Gastroesophageal sphincter (tissue), 4 donors: Measurements from ENCODE around the gene C2orf76. TPM values are rescaled to one million over a fixed set of nuclear protein-coding genes. Genes with fewer than 3 reads are reported as not detected.
A peak's percentile ranks its signal among the peaks of the same experiment; 100 is the strongest.

ENCODE experiments used
- ATAC-seq: fragments of 150-250 bp; one replicate; pipeline ENCODE4 v1.9.1; 2016; ENCODE audit warnings: mild to moderate bottlenecking, moderate library complexity
- H3K27ac ChIP-seq, 4 donors: fragments of 200-600 bp; sonication (generic) in 3 of 4; 1 replicate in 3 of 4; 2 replicates in 1 of 4; pipeline ENCODE4 v1.5.1; 2016 to 2019
- H3K27me3 ChIP-seq: fragments of 200-600 bp; sonication (generic); one replicate; pipeline ENCODE4 v1.5.1; 2019
- H3K36me3 ChIP-seq, 2 donors: fragments of 200-600 bp; sonication (generic); one replicate each; pipeline ENCODE4 v1.5.1; 2019; ENCODE audit warnings: control low read depth in 1 of 2
- H3K4me1 ChIP-seq, 3 donors: fragments of 200-600 bp; sonication (generic); 1 replicate in 2 of 3; 2 replicates in 1 of 3; pipeline ENCODE4 v1.5.1; 2016 to 2019; ENCODE audit warnings: control low read depth in 2 of 3
- H3K4me3 ChIP-seq, 2 donors: fragments of 200-600 bp; sonication (generic); one replicate each; pipeline ENCODE4 v1.5.1; 2019; ENCODE audit warnings: mild to moderate bottlenecking in 1 of 2, moderate library complexity in 1 of 2
- H3K9me3 ChIP-seq, 3 donors: fragments of 200-600 bp; sonication (generic); one replicate each; pipeline ENCODE4 v1.5.1; 2017 to 2019; ENCODE audit warnings: control low read depth in 2 of 3
- EP300 ChIP-seq: sonication (generic); formaldehyde crosslinking; IDR thresholded peaks from one replicate; pipeline ENCODE4 v1.6.1; 2017; ENCODE audit warnings: antibody characterized with exemption, mild to moderate bottlenecking
- POLR2A ChIP-seq, 2 donors: fragments of 450-650 bp; IDR thresholded peaks; one replicate each; pipeline ENCODE4 v1.6.1; 2017; ENCODE audit warnings: antibody characterized with exemption in 2 of 2, mild to moderate bottlenecking in 2 of 2, moderate library complexity in 1 of 2
- POLR2AphosphoS5 ChIP-seq: sonication (generic); formaldehyde crosslinking; IDR thresholded peaks from one replicate; pipeline ENCODE4 v1.6.1; 2017; ENCODE audit warnings: antibody characterized with exemption
- WGBS, 2 donors: methylation state at CpG; one replicate each; pipeline ENCODE4 v1.1.5; 2018; ENCODE audit warnings: low coverage in 1 of 2; 5-methylcytosine and 5-hydroxymethylcytosine counted together
- total RNA-seq, 4 donors: library from RNA; depleted of rRNA; stranded (reverse); fragments of >200 nt; gene quantifications; one replicate each; pipeline ENCODE4 v1.1.0, GENCODE V29; 2016
- TF ChIP-seq, protein P1 (sequence below), 4 experiments: fragments of 200-600 bp in 2 of 4; fragments of 450-650 bp in 2 of 4; sonication (generic) in 1 of 4; IDR thresholded peaks; one replicate each; pipeline ENCODE4 v1.5.1; 2017 to 2019; ENCODE audit warnings: antibody characterized with exemption in 4 of 4, mild to moderate bottlenecking in 2 of 4, moderate library complexity in 2 of 4

Gene C2orf76
- total RNA-seq, 4 donors from 2014 or later: 9.2 to 17.3 (median 11.9) TPM

DNA sequence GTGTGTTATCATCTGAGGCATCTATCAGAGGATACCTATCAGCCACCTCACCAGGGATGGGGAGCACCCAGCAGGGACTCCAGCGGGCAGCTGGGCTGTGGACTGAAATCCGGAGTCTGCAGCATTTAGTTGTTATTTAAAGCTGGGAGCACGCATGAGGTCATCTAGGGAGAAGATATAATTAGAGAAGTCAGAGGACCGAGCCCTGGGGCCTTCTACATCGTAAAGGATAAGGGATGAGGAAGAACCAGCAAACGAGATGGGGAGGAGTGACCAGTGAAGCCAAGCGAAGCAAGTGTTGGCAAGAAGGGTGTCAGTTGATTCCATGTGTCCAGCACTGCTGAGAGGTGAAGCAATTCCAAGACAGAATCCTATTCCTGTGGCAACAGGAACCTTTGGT, 72.7 kb downstream of the C2orf76 start:
- no peak overlapping the region for H3K27ac ChIP-seq
- no peak for ATAC-seq
- no peak overlapping the region for H3K4me3 ChIP-seq
- no peaks in the 10 kb centered on the region for H3K27me3 ChIP-seq
- peaks cover 0 to 15% of the 10 kb centered on the region in 2 donors for H3K36me3 ChIP-seq
- no peaks in the 10 kb centered on the region for H3K9me3 ChIP-seq
- H3K4me1 ChIP-seq: peaks cover 0 to 33% (median 0%) of the 10 kb centered on the region in 3 donors
- TF ChIP-seq, protein P1, sequence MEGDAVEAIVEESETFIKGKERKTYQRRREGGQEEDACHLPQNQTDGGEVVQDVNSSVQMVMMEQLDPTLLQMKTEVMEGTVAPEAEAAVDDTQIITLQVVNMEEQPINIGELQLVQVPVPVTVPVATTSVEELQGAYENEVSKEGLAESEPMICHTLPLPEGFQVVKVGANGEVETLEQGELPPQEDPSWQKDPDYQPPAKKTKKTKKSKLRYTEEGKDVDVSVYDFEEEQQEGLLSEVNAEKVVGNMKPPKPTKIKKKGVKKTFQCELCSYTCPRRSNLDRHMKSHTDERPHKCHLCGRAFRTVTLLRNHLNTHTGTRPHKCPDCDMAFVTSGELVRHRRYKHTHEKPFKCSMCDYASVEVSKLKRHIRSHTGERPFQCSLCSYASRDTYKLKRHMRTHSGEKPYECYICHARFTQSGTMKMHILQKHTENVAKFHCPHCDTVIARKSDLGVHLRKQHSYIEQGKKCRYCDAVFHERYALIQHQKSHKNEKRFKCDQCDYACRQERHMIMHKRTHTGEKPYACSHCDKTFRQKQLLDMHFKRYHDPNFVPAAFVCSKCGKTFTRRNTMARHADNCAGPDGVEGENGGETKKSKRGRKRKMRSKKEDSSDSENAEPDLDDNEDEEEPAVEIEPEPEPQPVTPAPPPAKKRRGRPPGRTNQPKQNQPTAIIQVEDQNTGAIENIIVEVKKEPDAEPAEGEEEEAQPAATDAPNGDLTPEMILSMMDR (IDR thresholded peaks at IDR 0.05): no peak
- no peak for TF ChIP-seq EP300
- no peak for TF ChIP-seq POLR2AphosphoS5
- TF ChIP-seq POLR2A (IDR thresholded peaks at IDR 0.05): no peak
- 68 to 82% methylated on average over 3 to 5 of the region's 7 CpGs for WGBS, 2 donors

DNA sequence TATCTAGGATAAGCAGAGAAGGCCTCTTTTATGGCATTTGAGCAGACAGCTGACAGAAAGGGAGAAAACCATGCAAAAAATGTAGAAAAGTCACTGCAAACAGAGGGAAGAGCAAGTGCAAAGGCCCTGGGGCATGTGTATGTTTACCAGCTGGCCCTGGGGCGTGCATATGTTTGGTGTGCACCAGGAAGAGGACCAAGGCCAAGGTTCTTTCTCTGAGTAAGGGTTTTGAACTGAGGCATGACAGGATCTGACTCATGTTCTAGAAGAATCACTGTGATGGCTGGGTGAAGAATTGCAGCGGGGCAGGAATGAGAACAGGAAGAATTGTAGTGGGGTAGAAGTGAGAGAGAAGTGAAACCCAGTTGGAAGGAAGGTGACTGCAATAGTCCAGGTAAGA, 73.4 kb downstream of the C2orf76 start:
- ATAC-seq: no peak
- 78 to 89% methylated on average over 1 of the region's 2 CpGs for WGBS, 2 donors
- no peak for TF ChIP-seq POLR2A (IDR thresholded peaks at IDR 0.05)
- Histone ChIP-seq H3K36me3 (peaks cover 0 to 15% of the 10 kb centered on the region in 2 donors), H3K27ac (no peak overlapping the region), H3K9me3 (no peaks in the 10 kb centered on the region), H3K4me3 (no peak overlapping the region), H3K27me3 (no peaks in the 10 kb centered on the region), H3K4me1 (peaks cover 0 to 40% (median 0%) of the 10 kb centered on the region in 3 donors)

GRCh38 chr2:119292226-119292625, 74.4 kb downstream of the C2orf76 start:
- Histone ChIP-seq H3K36me3 (peaks cover 0 to 15% of the 10 kb centered on the region in 2 donors), H3K4me1 (peaks cover 0 to 40% (median 0%) of the 10 kb centered on the region in 3 donors), H3K27ac (peak overlapping the region in 1 of 4 donors; percentile 42), H3K27me3 (no peaks in the 10 kb centered on the region), H3K9me3 (no peaks in the 10 kb centered on the region), H3K4me3 (no peak overlapping the region)
- 27% methylated on average over 8 of the region's 8 CpGs; no CpG with 5 or more reads in 1 of the 2 donors for WGBS, 2 donors
- no peak for ATAC-seq
- TF ChIP-seq EP300 (no peak), POLR2AphosphoS5 (no peak), POLR2A (IDR thresholded peaks at IDR 0.05) (no peak)
- TF ChIP-seq, protein P1 (IDR thresholded peaks at IDR 0.05): peak in 3 of 4 experiments; percentile 36 to 41 (median 36)

GRCh38 chr2:119291588-119292167, 75.0 kb downstream of the C2orf76 start:
- 67 to 91% methylated on average over 5 to 8 of the region's 8 CpGs for WGBS, 2 donors

GRCh38 chr2:119290859-119291587, 75.6 kb downstream of the C2orf76 start:
- 61 to 71% methylated on average over 4 to 8 of the region's 15 CpGs for WGBS, 2 donors
- peak; percentile 61 for ATAC-seq
- peaks cover 0 to 24% of the 10 kb centered on the region in 2 donors for H3K36me3 ChIP-seq
- H3K4me1 ChIP-seq: peaks cover 0 to 40% (median 0%) of the 10 kb centered on the region in 3 donors
- no peaks in the 10 kb centered on the region for H3K27me3 ChIP-seq
- no peaks in the 10 kb centered on the region for H3K9me3 ChIP-seq
- TF ChIP-seq POLR2A (IDR thresholded peaks at IDR 0.05): no peak
- TF ChIP-seq, protein P1 (IDR thresholded peaks at IDR 0.05): peak in 2 of 4 experiments; percentile 9 to 82
- H3K27ac ChIP-seq: no peak overlapping the region
- H3K4me3 ChIP-seq: no peak overlapping the region

More at GRCh38 chr2:119291588-119292167, 75.0 kb downstream of the C2orf76 start:
- no peak for ATAC-seq
- Histone ChIP-seq H3K27me3 (no peaks in the 10 kb centered on the region), H3K36me3 (peaks cover 0 to 18% of the 10 kb centered on the region in 2 donors), H3K4me1 (peaks cover 0 to 40% (median 0%) of the 10 kb centered on the region in 3 donors), H3K4me3 (no peak overlapping the region), H3K27ac (peak overlapping the region in 1 of 4 donors; percentile 42), H3K9me3 (no peaks in the 10 kb centered on the region)
- TF ChIP-seq EP300 (no peak), POLR2AphosphoS5 (no peak), POLR2A (IDR thresholded peaks at IDR 0.05) (no peak)
- TF ChIP-seq, protein P1 (IDR thresholded peaks at IDR 0.05): no peak
